Spleen (tissue), 11 donors: Measurements from ENCODE around the gene ILDR1. TPM values are rescaled to one million over a fixed set of nuclear protein-coding genes. Genes with fewer than 3 reads are reported as not detected.

Experiments
- DNase-seq: peaks from one replicate; pipeline ENCODE4 v3.0.0-alpha.2; 2020
- H3K27ac ChIP-seq, 8 donors: fragments of 200-600 bp; sonication (generic) in 7 of 8; 1 replicate in 4 of 8; 2 replicates in 4 of 8; pipeline versions ENCODE4 v1.5.0 to v1.8.0; 2016 to 2021; ENCODE audit warnings: inconsistent platforms in 4 of 8, mild to moderate bottlenecking in 4 of 8, moderate library complexity in 1 of 8
- H3K27me3 ChIP-seq, 7 donors: fragments of 200-600 bp; sonication (generic) in 6 of 7; replicated peaks in 1 of 7; 1 replicate in 4 of 7; 2 replicates in 3 of 7; pipeline versions ENCODE4 v1.5.0 to v1.8.0; 2016 to 2021; ENCODE audit warnings: inconsistent platforms in 3 of 7, mild to moderate bottlenecking in 1 of 7
- H3K36me3 ChIP-seq, 6 donors: fragments of 200-600 bp; sonication (generic) in 5 of 6; 1 replicate in 4 of 6; 2 replicates in 2 of 6; pipeline versions ENCODE4 v1.5.0 to v1.8.0; 2016 to 2021; ENCODE audit warnings: inconsistent platforms in 2 of 6
- H3K4me1 ChIP-seq, 6 donors: fragments of 200-600 bp; sonication (generic) in 5 of 6; 1 replicate in 3 of 6; 2 replicates in 3 of 6; pipeline versions ENCODE4 v1.5.0 to v1.8.0; 2016 to 2021; ENCODE audit warnings: inconsistent platforms in 3 of 6
- H3K4me3 ChIP-seq, 8 donors: fragments of 200-600 bp; sonication (generic) in 7 of 8; 1 replicate in 4 of 8; 2 replicates in 4 of 8; pipeline versions ENCODE4 v1.5.0 to v1.8.0; 2016 to 2021; ENCODE audit warnings: inconsistent platforms in 4 of 8, mild to moderate bottlenecking in 4 of 8, moderate library complexity in 2 of 8
- H3K9me3 ChIP-seq, 8 donors: fragments of 200-600 bp; sonication (generic) in 7 of 8; 1 replicate in 4 of 8; 2 replicates in 4 of 8; pipeline versions ENCODE4 v1.5.0 to v1.8.0; 2016 to 2021; ENCODE audit warnings: inconsistent platforms in 4 of 8
- POLR2A ChIP-seq, 3 donors: fragments of 450-650 bp; IDR thresholded peaks; one replicate each; pipeline ENCODE4 v1.5.1; 2017; ENCODE audit warnings: antibody characterized with exemption in 3 of 3, mild to moderate bottlenecking in 1 of 3
- POLR2AphosphoS5 ChIP-seq, 3 donors: sonication (generic); formaldehyde crosslinking; IDR thresholded peaks; one replicate each; pipeline ENCODE4 v1.5.1; 2017; ENCODE audit warnings: antibody characterized with exemption in 3 of 3
- WGBS, 5 donors: extraction: QIAGEN DNeasy Blood & Tissue Kit in 3 of 5; methylation state at CpG; one replicate each; pipeline versions ENCODE4 v1.1.5 to v1.1.7; 2013 to 2018; 5-methylcytosine and 5-hydroxymethylcytosine counted together
- intact Hi-C: fragments of 100-400 bp; cut with DNase I; formaldehyde crosslinking; loops from one replicate; pipeline ENCODE4 v1.15.0; 2023; ENCODE audit warnings: low total_unique reads
- polyA plus RNA-seq, 3 donors: library from polyadenylated mRNA; stranded (reverse); fragments of 200-250 nt; gene quantifications; one replicate each; pipeline ENCODE4 v1.2.1, GENCODE V29; 2013
- total RNA-seq, 7 donors: library from RNA; depleted of rRNA in 3 of 7; stranded (reverse); fragments of >200 nt in 3 of 7; fragmentation: NEBNext Ultra II Directional in 4 of 7; extraction: Animal tissue kit (Norgen Biotek cat#: 25700) in 4 of 7; gene quantifications; one replicate each; pipeline versions ENCODE4 v1.1.0 to v1.2.1, GENCODE V29; 2016 to 2021
- TF ChIP-seq, protein P1 (sequence below), 11 experiments: fragments of 200-600 bp in 7 of 11; fragments of 450-650 bp in 4 of 11; sonication (generic) in 4 of 11; IDR thresholded peaks in 8 of 11; conservative IDR thresholded peaks in 3 of 11; 1 replicate in 7 of 11; 2 replicates in 4 of 11; pipeline versions ENCODE4 v1.4.0 to v1.8.0; 2016 to 2021; ENCODE audit warnings: antibody characterized with exemption in 11 of 11, inconsistent platforms in 4 of 11, mild to moderate bottlenecking in 1 of 11
- donor health status: healthy with polysubstance abuse.
- donor health status: DM: no; HTN: no; CAD: no; lungs with moderate emphysema.
- donor health status: DM: no; HTN: no; CAD: no.
- donor health status: Bipolar disorder and iron deficiency.
- donor health status: healthy.
- donor health status: DM: no; HTN: no; CAD: no.
- donor health status: DM: yes; HTN: yes; CAD: no.

The ILDR1 gene
- total and polyA plus RNA-seq, 10 donors, result 0.26 to 3.1 (median 0.95) TPM

DNA sequence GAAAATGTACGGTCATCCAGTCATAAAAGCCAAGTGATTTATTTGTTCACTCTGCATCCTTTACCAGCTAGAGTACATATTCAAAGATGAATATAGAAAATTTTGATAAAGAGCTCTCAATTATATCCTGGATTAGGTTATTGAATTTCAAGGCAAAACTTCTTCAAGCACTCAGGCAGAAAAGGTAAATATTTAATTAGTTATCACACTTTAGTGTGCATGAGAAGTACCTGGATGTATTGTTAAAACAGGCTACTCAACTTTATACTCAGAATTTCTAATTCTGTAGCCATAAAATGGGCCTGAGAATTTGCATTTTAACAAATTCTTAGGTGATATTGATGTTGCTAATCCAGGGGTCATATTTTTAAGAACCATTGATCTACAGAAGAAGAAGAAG is 45.3 kb downstream of the ILDR1 start:
- TF ChIP-seq, protein P1, sequence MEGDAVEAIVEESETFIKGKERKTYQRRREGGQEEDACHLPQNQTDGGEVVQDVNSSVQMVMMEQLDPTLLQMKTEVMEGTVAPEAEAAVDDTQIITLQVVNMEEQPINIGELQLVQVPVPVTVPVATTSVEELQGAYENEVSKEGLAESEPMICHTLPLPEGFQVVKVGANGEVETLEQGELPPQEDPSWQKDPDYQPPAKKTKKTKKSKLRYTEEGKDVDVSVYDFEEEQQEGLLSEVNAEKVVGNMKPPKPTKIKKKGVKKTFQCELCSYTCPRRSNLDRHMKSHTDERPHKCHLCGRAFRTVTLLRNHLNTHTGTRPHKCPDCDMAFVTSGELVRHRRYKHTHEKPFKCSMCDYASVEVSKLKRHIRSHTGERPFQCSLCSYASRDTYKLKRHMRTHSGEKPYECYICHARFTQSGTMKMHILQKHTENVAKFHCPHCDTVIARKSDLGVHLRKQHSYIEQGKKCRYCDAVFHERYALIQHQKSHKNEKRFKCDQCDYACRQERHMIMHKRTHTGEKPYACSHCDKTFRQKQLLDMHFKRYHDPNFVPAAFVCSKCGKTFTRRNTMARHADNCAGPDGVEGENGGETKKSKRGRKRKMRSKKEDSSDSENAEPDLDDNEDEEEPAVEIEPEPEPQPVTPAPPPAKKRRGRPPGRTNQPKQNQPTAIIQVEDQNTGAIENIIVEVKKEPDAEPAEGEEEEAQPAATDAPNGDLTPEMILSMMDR (IDR thresholded peaks at IDR 0.05 in 8 of 11, conservative IDR thresholded peaks at IDR 0.05 in 3 of 11), result no peak
- TF ChIP-seq POLR2AphosphoS5 (IDR thresholded peaks at IDR 0.05) (no peak), POLR2A (IDR thresholded peaks at IDR 0.05) (no peak)
- Histone ChIP-seq H3K27ac (no peak overlapping the region), H3K9me3 (peaks cover 0 to 30% (median 13%) of the 10 kb centered on the region in 8 donors), H3K4me3 (no peak overlapping the region), H3K27me3 (no peaks in the 10 kb centered on the region), H3K4me1 (peaks cover 0 to 12% (median 4%) of the 10 kb centered on the region in 6 donors), H3K36me3 (no peaks in the 10 kb centered on the region)
- intact Hi-C loops, result no loop called here
- WGBS, 5 donors, result 93 to 98% (median 97%) methylated on average over 1 of the region's 1 CpG
- no peak for DNase-seq

DNA sequence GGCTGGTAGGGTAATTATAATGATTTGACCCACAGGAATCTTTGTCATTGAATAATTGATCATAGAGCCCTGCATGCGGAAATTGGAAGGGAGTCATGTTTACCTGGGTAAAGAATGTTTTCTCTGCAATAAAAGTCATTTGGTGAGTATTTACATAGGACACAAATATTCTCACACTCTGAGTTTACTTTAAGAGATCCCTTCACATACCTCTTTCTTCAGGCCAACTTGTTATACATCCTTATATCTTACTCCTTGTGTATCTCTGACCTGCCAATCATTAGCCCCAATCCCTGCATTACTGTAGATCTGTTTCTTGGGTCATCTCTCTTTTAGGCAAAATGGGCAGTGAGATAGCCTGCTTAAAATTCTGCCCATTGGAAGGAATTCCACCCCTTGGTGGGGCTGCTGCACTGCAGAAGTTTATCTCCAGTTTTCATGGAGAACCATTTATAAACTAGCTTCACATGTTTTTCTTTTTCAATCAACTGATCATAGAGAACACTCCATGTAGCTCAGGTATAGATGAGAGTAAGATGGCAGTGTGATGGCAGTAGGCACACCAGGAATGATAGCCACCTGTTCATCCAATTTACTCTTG is 46.2 kb downstream of the ILDR1 start:
- Histone ChIP-seq H3K36me3 (no peaks in the 10 kb centered on the region), H3K4me3 (no peak overlapping the region), H3K4me1 (peaks cover 0 to 12% (median 4%) of the 10 kb centered on the region in 6 donors), H3K9me3 (peaks cover 0 to 30% (median 13%) of the 10 kb centered on the region in 8 donors), H3K27ac (no peak overlapping the region), H3K27me3 (no peaks in the 10 kb centered on the region)
- no peak for DNase-seq
- TF ChIP-seq POLR2A (IDR thresholded peaks at IDR 0.05), result no peak
- TF ChIP-seq, protein P1 (IDR thresholded peaks at IDR 0.05 in 8 of 11, conservative IDR thresholded peaks at IDR 0.05 in 3 of 11), result peak in 2 of 11 experiments; percentile 7 to 17
- intact Hi-C loops, result no loop called here
- 88 to 100% (median 97%) methylated on average over 1 of the region's 1 CpG for WGBS, 5 donors

DNA sequence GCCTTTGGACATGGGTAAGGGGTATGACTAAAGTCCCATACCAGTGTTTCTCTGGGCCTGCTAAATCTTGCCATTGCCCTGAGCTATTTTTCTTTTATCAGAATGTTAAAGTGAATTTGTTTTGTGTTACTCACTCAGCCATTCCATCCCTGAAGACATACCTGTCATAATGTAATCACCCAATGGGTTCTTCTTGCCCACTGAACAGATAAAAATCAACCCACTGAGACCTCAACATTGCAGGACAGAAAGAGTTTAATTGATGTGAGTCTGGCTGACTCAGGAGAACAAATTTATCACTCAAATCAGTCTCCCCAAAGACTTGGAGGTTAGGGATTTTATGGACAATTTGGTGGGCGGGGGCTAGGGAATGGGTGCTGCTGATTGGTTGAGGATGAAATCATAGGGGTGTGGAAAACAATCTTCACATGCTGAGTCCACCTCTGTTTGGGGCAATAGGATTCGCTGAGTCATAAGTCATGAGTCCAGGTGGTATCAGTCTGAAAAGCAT is 47.4 kb downstream of the ILDR1 start:
- no peak for DNase-seq
- intact Hi-C loops, result no loop called here
- H3K4me3 ChIP-seq, result no peak overlapping the region
- TF ChIP-seq POLR2A (IDR thresholded peaks at IDR 0.05) (no peak), POLR2AphosphoS5 (IDR thresholded peaks at IDR 0.05) (no peak)
- TF ChIP-seq, protein P1 (IDR thresholded peaks at IDR 0.05 in 8 of 11, conservative IDR thresholded peaks at IDR 0.05 in 3 of 11), result no peak
- no peaks in the 10 kb centered on the region for H3K36me3 ChIP-seq
- peaks cover 0 to 30% (median 13%) of the 10 kb centered on the region in 8 donors for H3K9me3 ChIP-seq
- H3K27ac ChIP-seq, result no peak overlapping the region
- no peaks in the 10 kb centered on the region for H3K27me3 ChIP-seq
- WGBS, 5 donors, result 85 to 92% (median 89%) methylated on average over 2 of the region's 2 CpGs
- H3K4me1 ChIP-seq, result peaks cover 0 to 3% (median 0%) of the 10 kb centered on the region in 6 donors

DNA sequence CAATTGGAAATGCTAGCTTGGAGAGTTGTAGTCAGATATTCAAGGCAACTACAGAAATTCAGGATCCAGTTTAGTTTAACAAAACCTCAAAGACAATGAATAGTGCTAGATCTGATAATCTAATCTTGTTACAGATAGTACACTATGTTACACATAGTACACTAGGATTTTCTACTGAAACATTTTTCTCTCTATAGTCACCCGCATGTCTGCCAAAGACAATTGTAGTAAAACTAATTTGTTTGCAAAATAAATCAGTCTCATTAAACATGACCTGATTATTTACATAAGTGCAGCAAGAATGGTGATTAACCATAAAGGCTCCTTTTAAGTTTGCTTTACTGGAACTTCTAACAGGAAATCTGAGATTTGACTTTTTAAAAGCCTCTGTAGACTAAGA is 52.0 kb downstream of the ILDR1 start:
- 89 to 95% (median 94%) methylated on average over 1 of the region's 1 CpG for WGBS, 5 donors
- H3K4me1 ChIP-seq, result no peaks in the 10 kb centered on the region
- no peak for DNase-seq
- peaks cover 0 to 21% (median 8%) of the 10 kb centered on the region in 8 donors for H3K9me3 ChIP-seq
- H3K27ac ChIP-seq, result no peak overlapping the region
- no peaks in the 10 kb centered on the region for H3K36me3 ChIP-seq
- no peak overlapping the region for H3K4me3 ChIP-seq
- no peaks in the 10 kb centered on the region for H3K27me3 ChIP-seq
- intact Hi-C loops, result no loop called here
- TF ChIP-seq POLR2AphosphoS5 (IDR thresholded peaks at IDR 0.05) (no peak), POLR2A (IDR thresholded peaks at IDR 0.05) (no peak)
- TF ChIP-seq, protein P1 (IDR thresholded peaks at IDR 0.05 in 8 of 11, conservative IDR thresholded peaks at IDR 0.05 in 3 of 11), result no peak
